H1 (cell line): ENCODE measurements around the gene MYBPC2. TPM values are rescaled to one million over a fixed set of nuclear protein-coding genes. Genes with fewer than 3 reads are reported as not detected.
"Not testable (repeated sequence)": the region's sequence is repeated elsewhere in the genome, so short reads cannot be mapped to it uniquely, and the experiment has no call there.

Experiments used
- CTCF ChIA-PET: fragments of 300-600 bp; sonication (Branson Sonifier 250); formaldehyde crosslinking; loops from one replicate; lab custom pipeline; 2021; ENCODE audit not compliant: partially characterized antibody; lab: Charles Lee
- POLR2A ChIA-PET: fragments of 300-600 bp; sonication (Branson Sonifier 250); formaldehyde crosslinking; loops from one replicate; lab custom pipeline; 2021; ENCODE audit warnings: inconsistent platforms; ENCODE audit not compliant: partially characterized antibody; lab: Charles Lee
- DNase-seq, 2 experiments: peaks; one replicate each; pipeline versions ENCODE4 v3.0.0 to v3.0.0-alpha.2; 2010 to 2022; ENCODE audit warnings: low spot score in 2 of 2, low read depth in 1 of 2, mixed read lengths in 1 of 2
- FAIRE-seq: peaks from 2 replicates; lab custom pipeline; 2011; peaks lifted over from hg19 to GRCh38; lab: Jason Lieb, UNC
- H2AFZ ChIP-seq: 2 replicates; pipeline ENCODE4 v1.8.1; 2012; ENCODE audit warnings: low read length, inconsistent platforms
- H2AK5ac ChIP-seq: 2 replicates; pipeline ENCODE4 v1.6.1; 2013; ENCODE audit warnings: low read depth, low read length
- H2BK120ac ChIP-seq: replicated peaks from 2 replicates; pipeline ENCODE3; 2013; ENCODE audit warnings: low read depth, low read length, inconsistent platforms
- H2BK12ac ChIP-seq: 2 replicates; pipeline ENCODE4 v1.6.1; 2013; ENCODE audit warnings: low read depth, low read length
- H2BK15ac ChIP-seq: 2 replicates; pipeline ENCODE4 v1.6.1; 2013; ENCODE audit warnings: low read length
- H2BK20ac ChIP-seq: 2 replicates; pipeline ENCODE4 v1.6.1; 2013; ENCODE audit warnings: low read length
- H2BK5ac ChIP-seq: 2 replicates; pipeline ENCODE4 v1.6.1; 2013; ENCODE audit warnings: low read depth, low read length
- H3K14ac ChIP-seq: 2 replicates; pipeline ENCODE4 v1.6.1; 2013; ENCODE audit warnings: inconsistent platforms; ENCODE audit not compliant: insufficient read length
- H3K18ac ChIP-seq: 2 replicates; pipeline ENCODE4 v1.6.1; 2013; ENCODE audit warnings: low read length; ENCODE audit errors: extremely low read depth
- H3K23ac ChIP-seq: 2 replicates; pipeline ENCODE4 v1.6.1; 2013; ENCODE audit warnings: inconsistent platforms; ENCODE audit not compliant: insufficient read length
- H3K23me2 ChIP-seq: 2 replicates; pipeline ENCODE4 v1.6.1; 2013; ENCODE audit warnings: low read depth, low read length
- H3K27ac ChIP-seq: 2 replicates; pipeline ENCODE4 v1.6.1; 2011; ENCODE audit warnings: low read depth, low read length, inconsistent platforms
- H3K27me3 ChIP-seq, 4 experiments: replicated peaks in 1 of 4; 1 replicate in 1 of 4; 2 replicates in 3 of 4; pipeline versions ENCODE4 v1.6.1 to v1.8.1; 2011 to 2013; ENCODE audit warnings: low read length in 3 of 4, mild to moderate bottlenecking in 3 of 4, inconsistent platforms in 2 of 4, mixed read lengths in 2 of 4, moderate library complexity in 1 of 4; ENCODE audit not compliant: control insufficient read depth in 3 of 4, insufficient read depth in 3 of 4; ENCODE audit errors: extremely low read depth in 1 of 4
- H3K36me3 ChIP-seq, 4 experiments: 2 replicates each; pipeline versions ENCODE4 v1.6.1 to v1.8.1; 2011 to 2013; ENCODE audit warnings: mild to moderate bottlenecking in 4 of 4, low read length in 3 of 4, moderate library complexity in 2 of 4, control low read depth in 1 of 4, inconsistent platforms in 1 of 4; ENCODE audit not compliant: insufficient read depth in 4 of 4, control insufficient read depth in 2 of 4
- H3K4ac ChIP-seq: replicated peaks from 2 replicates; pipeline ENCODE3; 2013; ENCODE audit warnings: low read length, low read depth, mixed read lengths, inconsistent platforms; ENCODE audit not compliant: insufficient read length
- H3K4me1 ChIP-seq, 4 experiments: replicated peaks in 1 of 4; 1 replicate in 1 of 4; 2 replicates in 3 of 4; pipeline versions ENCODE4 v1.6.1 to v1.8.1; 2011 to 2013; ENCODE audit warnings: low read length in 3 of 4, inconsistent platforms in 2 of 4, mixed read lengths in 1 of 4; ENCODE audit not compliant: insufficient read depth in 4 of 4, control insufficient read depth in 3 of 4
- H3K4me2 ChIP-seq, 2 experiments: 2 replicates each; pipeline versions ENCODE4 v1.6.1 to v1.8.1; 2011 to 2013; ENCODE audit warnings: low read depth in 2 of 2, low read length in 2 of 2, control low read depth in 1 of 2, inconsistent platforms in 1 of 2, mild to moderate bottlenecking in 1 of 2; ENCODE audit not compliant: insufficient read depth in 1 of 2
- H3K4me3 ChIP-seq, 4 experiments: fragments of 200-600, 300-600 bp in 1 of 4; sonication (generic), shearing (Covaris generic), sonication (Bioruptor Twin) in 1 of 4; 2 replicates each; pipeline versions ENCODE4 v1.5.1 to v1.8.1; 2011 to 2016; ENCODE audit warnings: low read length in 4 of 4, low read depth in 3 of 4, control low read depth in 2 of 4, inconsistent platforms in 2 of 4, mild to moderate bottlenecking in 2 of 4, mixed read lengths in 1 of 4, moderate library complexity in 1 of 4; ENCODE audit not compliant: insufficient read depth in 2 of 4; ENCODE audit errors: extremely low read depth in 1 of 4
- H3K56ac ChIP-seq: replicated peaks from 2 replicates; pipeline ENCODE3; 2013; ENCODE audit warnings: low read depth, mild to moderate bottlenecking, mixed read lengths, low read length, inconsistent platforms; ENCODE audit not compliant: insufficient read length
- H3K79me1 ChIP-seq: 2 replicates; pipeline ENCODE4 v1.6.1; 2013; ENCODE audit warnings: low read depth, low read length, control low read depth
- H3K79me2 ChIP-seq, 2 experiments: 2 replicates each; pipeline versions ENCODE4 v1.6.1 to v1.8.1; 2012 to 2013; ENCODE audit warnings: low read length in 2 of 2, mild to moderate bottlenecking in 2 of 2, inconsistent platforms in 1 of 2; ENCODE audit not compliant: insufficient read depth in 2 of 2, control insufficient read depth in 1 of 2
- H3K9ac ChIP-seq, 4 experiments: replicated peaks in 1 of 4; 1 replicate in 1 of 4; 2 replicates in 3 of 4; pipeline versions ENCODE4 v1.6.1 to v1.8.1; 2011 to 2013; ENCODE audit warnings: low read depth in 3 of 4, low read length in 3 of 4, control low read depth in 2 of 4, mild to moderate bottlenecking in 2 of 4, moderate library complexity in 2 of 4, inconsistent platforms in 1 of 4; ENCODE audit errors: extremely low read depth in 1 of 4
- H3K9me3 ChIP-seq, 2 experiments: 2 replicates each; pipeline versions ENCODE4 v1.6.1 to v1.8.1; 2012 to 2013; ENCODE audit warnings: mild to moderate bottlenecking in 2 of 2, moderate library complexity in 2 of 2, control low read depth in 1 of 2, inconsistent platforms in 1 of 2, low read depth in 1 of 2, low read length in 1 of 2, mixed read lengths in 1 of 2; ENCODE audit not compliant: insufficient read depth in 2 of 2
- H4K20me1 ChIP-seq, 2 experiments: replicated peaks in 1 of 2; 2 replicates each; pipeline versions ENCODE3 to v1.8.1; 2011 to 2013; ENCODE audit warnings: inconsistent platforms in 2 of 2, low read length in 2 of 2, mild to moderate bottlenecking in 1 of 2; ENCODE audit not compliant: insufficient read depth in 2 of 2, control insufficient read depth in 1 of 2
- H4K5ac ChIP-seq: 2 replicates; pipeline ENCODE4 v1.6.1; 2013; ENCODE audit warnings: low read length, low read depth, mixed read lengths, inconsistent platforms; ENCODE audit not compliant: insufficient read length
- H4K8ac ChIP-seq: 2 replicates; pipeline ENCODE4 v1.8.0; 2013; ENCODE audit warnings: mild to moderate bottlenecking, moderate library complexity, low read length, inconsistent platforms; ENCODE audit not compliant: insufficient read depth; ENCODE audit errors: extremely low read depth
- H4K91ac ChIP-seq: replicated peaks from 2 replicates; pipeline ENCODE3; 2013; ENCODE audit warnings: low read length, mixed read lengths, inconsistent platforms; ENCODE audit not compliant: insufficient read length
- WGBS, 2 experiments: shearing (Covaris generic) in 1 of 2; methylation state at CpG; one replicate each; pipeline versions ENCODE4 v1.1.6 to v1.1.7; 2013 to 2015; ENCODE audit warnings: low lambda C conversion rate in 2 of 2, mixed read lengths in 2 of 2, inconsistent platforms in 1 of 2, low coverage in 1 of 2, missing lambda C conversion rate in 1 of 2; ENCODE audit not compliant: insufficient replicate concordance in 2 of 2, insufficient coverage in 1 of 2, insufficient read length in 1 of 2; ENCODE audit errors: extremely low coverage in 1 of 2, missing lambda C conversion rate in 1 of 2; 5-methylcytosine and 5-hydroxymethylcytosine counted together
- polyA plus RNA-seq, 7 experiments: library from polyadenylated mRNA; depleted of rRNA in 3 of 7; stranded (reverse) in 5 of 7; unstranded in 2 of 7; fragments of >200 nt in 5 of 7; fragments of 200-250 nt in 2 of 7; gene quantifications; 1 replicate in 5 of 7; 2 replicates in 1 of 7; 4 replicates in 1 of 7; pipeline versions ENCODE4 v1.2.1 to v1.2.3, GENCODE V29; 2011 to 2013; ENCODE audit warnings: missing spikeins in 2 of 7, mixed read lengths in 2 of 7
- total RNA-seq: library from RNA; stranded (reverse); fragmentation: NEBNext Ultra II Directional; extraction: Animal tissue kit (Norgen Biotek cat#: 25700); gene quantifications from 2 replicates; pipeline ENCODE4 v1.2.1, GENCODE V29; 2021

MYBPC2 gene
- total and polyA plus RNA-seq, 2 of the 8 experiments (the other 6 are each of a cell fraction or from before 2014, with no cell fraction given), result 1.8 to 3.1 TPM

- not testable (repeated sequence) for H2BK20ac ChIP-seq, H4K20me1 ChIP-seq, H3K4ac ChIP-seq, H3K18ac ChIP-seq, H2BK12ac ChIP-seq, H2AK5ac ChIP-seq, H3K4me2 ChIP-seq, H3K23ac ChIP-seq, H3K14ac ChIP-seq, H2AFZ ChIP-seq, H3K23me2 ChIP-seq, H4K8ac ChIP-seq, DNase-seq, H2BK5ac ChIP-seq, H3K36me3 ChIP-seq, H3K9me3 ChIP-seq, H2BK120ac ChIP-seq, H3K9ac ChIP-seq, H3K56ac ChIP-seq, H3K79me1 ChIP-seq, H4K5ac ChIP-seq, H3K27ac ChIP-seq, H2BK15ac ChIP-seq, H3K27me3 ChIP-seq, H3K4me3 ChIP-seq, H3K4me1 ChIP-seq, FAIRE-seq, H4K91ac ChIP-seq
- ChIA-PET CTCF (interaction anchor here (0.6 to 3.8 kb wide), 7 partner anchors 9 to 116 kb away, joined by 3 to 21 read pairs (median 3); no protein-coding TSS in a partner anchor), POLR2A (interaction anchor here (1.5 kb wide), 1 partner anchor 9 kb away, joined by 4 read pairs; no protein-coding TSS in a partner anchor)
- H3K79me2 ChIP-seq, result peaks cover 1 to 13% of the 10 kb centered on the region in 2 experiments; a peak in 3 of 4 replicates
- 91% methylated on average over 3 of the region's 3 CpGs; no CpG with 5 or more reads in 1 of the 2 experiments for WGBS, 2 experiments
These were observed 40.6 kb downstream of the MYBPC2 start for GRCh38 chr19:50473336-50473735.
